Measurements from ENCODE around the gene C9. TPM values are rescaled to one million over a fixed set of nuclear protein-coding genes. Genes with fewer than 3 reads are reported as not detected.

The C9 gene
- total and polyA plus RNA-seq, 3 donors from 2014 or later, result 0.16 to 0.95 (median 0.74) TPM

- Histone ChIP-seq H3K36me3 (ENCODE audit: low read depth, missing control alignments) (no peaks in the 10 kb centered on the region), H3K4me3 (no peak overlapping the region), H3K4me1 (peaks cover 19% of the 10 kb centered on the region), H3K27me3 (no peaks in the 10 kb centered on the region), H3K27ac (peak overlapping the region in 1 of 2 donors; percentile 70), H3K9me3 (no peaks in the 10 kb centered on the region)
- no peak for TF ChIP-seq POLR2A (IDR thresholded peaks at IDR 0.05)
- no peak for TF ChIP-seq CTCF (IDR thresholded peaks at IDR 0.05)
- WGBS, 2 donors, result 44 to 59% methylated on average over 1 of the region's 1 CpG
- intact Hi-C loops (cut with DNase I; ENCODE audit: low total_unique reads), result no loop called here
- DNase-seq, result no peak
These were observed 35.1 kb upstream of the C9 start for GRCh38 chr5:39399135-39400036.

- DNase-seq, result no peak
- no peak for TF ChIP-seq CTCF (IDR thresholded peaks at IDR 0.05)
- no peak for TF ChIP-seq POLR2A (IDR thresholded peaks at IDR 0.05)
- Histone ChIP-seq H3K36me3 (ENCODE audit: low read depth, missing control alignments) (no peaks in the 10 kb centered on the region), H3K27me3 (no peaks in the 10 kb centered on the region), H3K27ac (no peak overlapping the region), H3K4me3 (no peak overlapping the region), H3K9me3 (no peaks in the 10 kb centered on the region), H3K4me1 (peaks cover 15% of the 10 kb centered on the region)
- WGBS, 2 donors, result 80 to 94% methylated on average over 3 of the region's 3 CpGs
- intact Hi-C loops (cut with DNase I; ENCODE audit: low total_unique reads), result no loop called here
These were observed 32.5 kb upstream of the C9 start for GRCh38 chr5:39396843-39397242.

- H3K4me3 ChIP-seq, result no peak overlapping the region
- TF ChIP-seq CTCF (IDR thresholded peaks at IDR 0.05), result no peak
- no peak for TF ChIP-seq POLR2A (IDR thresholded peaks at IDR 0.05)
- H3K4me1 ChIP-seq, result peaks cover 5% of the 10 kb centered on the region
- no peaks in the 10 kb centered on the region for H3K9me3 ChIP-seq
- no peak for DNase-seq
- no peaks in the 10 kb centered on the region for H3K36me3 ChIP-seq (ENCODE audit: low read depth, missing control alignments)
- intact Hi-C loops (cut with DNase I; ENCODE audit: low total_unique reads), result no loop called here
- no peak overlapping the region for H3K27ac ChIP-seq
- no peaks in the 10 kb centered on the region for H3K27me3 ChIP-seq
These were observed 31.2 kb upstream of the C9 start for GRCh38 chr5:39395521-39395920.

- TF ChIP-seq POLR2A (IDR thresholded peaks at IDR 0.05) (no peak), CTCF (IDR thresholded peaks at IDR 0.05) (no peak)
- H3K4me3 ChIP-seq, result no peak overlapping the region
- no peaks in the 10 kb centered on the region for H3K36me3 ChIP-seq (ENCODE audit: low read depth, missing control alignments)
- no peaks in the 10 kb centered on the region for H3K9me3 ChIP-seq
- H3K27me3 ChIP-seq, result no peaks in the 10 kb centered on the region
- intact Hi-C loops (cut with DNase I; ENCODE audit: low total_unique reads), result no loop called here
- H3K27ac ChIP-seq, result no peak overlapping the region
- H3K4me1 ChIP-seq, result peaks cover 3% of the 10 kb centered on the region
- WGBS, 2 donors, result 61 to 68% methylated on average over 3 of the region's 3 CpGs
- no peak for DNase-seq
These were observed 30.7 kb upstream of the C9 start for GRCh38 chr5:39394946-39395345.

GRCh38 chr5:39390945-39391344 lies 26.6 kb upstream of the C9 start:
- Histone ChIP-seq H3K36me3 (ENCODE audit: low read depth, missing control alignments) (no peaks in the 10 kb centered on the region), H3K4me1 (no peaks in the 10 kb centered on the region), H3K27me3 (no peaks in the 10 kb centered on the region), H3K9me3 (no peaks in the 10 kb centered on the region), H3K27ac (no peak overlapping the region), H3K4me3 (no peak overlapping the region)
- no peak for TF ChIP-seq POLR2A (IDR thresholded peaks at IDR 0.05)
- TF ChIP-seq CTCF (IDR thresholded peaks at IDR 0.05), result no peak
- intact Hi-C loops (cut with DNase I; ENCODE audit: low total_unique reads), result no loop called here
- DNase-seq, result no peak
- 93 to 97% methylated on average over 3 of the region's 3 CpGs for WGBS, 2 donors

Data from testis (tissue), 3 donors.